Left renal pelvis (tissue), 4 donors: ENCODE data around the gene LCN15. TPM values are rescaled to one million over a fixed set of nuclear protein-coding genes. Genes with fewer than 3 reads are reported as not detected.
"Not testable (repeated sequence)": the region's sequence is repeated elsewhere in the genome, so short reads cannot be mapped to it uniquely, and the experiment has no call there.

Experiments
- DNase-seq, 4 donors: peaks; one replicate each; pipeline ENCODE4 v3.0.0-alpha.2; 2013; ENCODE audit warnings: low read depth in 4 of 4, low spot score in 3 of 4
- polyA plus RNA-seq, 4 donors: library from polyadenylated mRNA; unstranded; fragments of 120-200 nt; gene quantifications; one replicate each; pipeline ENCODE4 v1.2.1, GENCODE V29; 2013; ENCODE audit not compliant: insufficient read length in 4 of 4

Gene LCN15
- polyA plus RNA-seq, 4 donors, result 0.06 to 0.14 (median 0.07) TPM; not detected in 1

DNA sequence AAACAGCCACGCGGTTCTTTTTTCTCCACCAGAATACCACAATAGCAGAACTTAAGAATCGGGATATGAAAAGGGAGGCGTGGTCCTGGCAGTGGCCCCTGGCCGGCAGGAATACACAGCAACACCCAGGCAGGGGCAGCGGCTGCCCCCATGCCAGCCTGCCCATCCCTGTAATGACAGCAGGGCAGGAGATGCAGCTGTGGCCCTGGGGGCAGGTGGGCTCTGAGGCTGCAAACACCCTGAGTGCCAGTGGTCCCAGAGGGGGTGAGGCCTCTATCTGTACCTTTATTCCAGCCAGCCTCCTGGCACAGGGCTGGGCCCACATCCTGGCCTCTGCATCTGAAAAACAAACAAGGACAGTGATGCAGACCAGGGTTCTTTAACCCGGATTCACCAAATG, 39.5 kb downstream of the LCN15 start:
- no peak for DNase-seq

DNA sequence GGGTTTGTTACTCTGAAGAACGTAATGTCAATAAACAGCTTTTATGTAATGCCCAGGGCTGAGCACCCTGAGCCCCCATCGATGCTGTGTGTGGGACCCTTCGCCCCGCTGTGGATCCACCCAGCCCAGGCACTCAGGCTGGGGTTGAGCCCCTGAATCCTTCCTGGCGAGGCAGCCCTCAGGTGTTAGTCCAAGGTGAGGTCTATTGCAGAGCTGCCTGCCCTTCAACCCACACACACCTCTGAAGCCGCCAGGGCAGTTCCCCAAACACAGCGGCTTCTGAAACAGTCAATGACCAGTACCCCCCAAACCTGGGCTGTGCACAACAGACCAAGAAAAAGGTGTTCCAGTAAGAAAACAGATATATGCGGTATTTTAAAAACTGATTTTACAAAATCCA, 40.3 kb downstream of the LCN15 start:
- DNase-seq, result no peak

DNA sequence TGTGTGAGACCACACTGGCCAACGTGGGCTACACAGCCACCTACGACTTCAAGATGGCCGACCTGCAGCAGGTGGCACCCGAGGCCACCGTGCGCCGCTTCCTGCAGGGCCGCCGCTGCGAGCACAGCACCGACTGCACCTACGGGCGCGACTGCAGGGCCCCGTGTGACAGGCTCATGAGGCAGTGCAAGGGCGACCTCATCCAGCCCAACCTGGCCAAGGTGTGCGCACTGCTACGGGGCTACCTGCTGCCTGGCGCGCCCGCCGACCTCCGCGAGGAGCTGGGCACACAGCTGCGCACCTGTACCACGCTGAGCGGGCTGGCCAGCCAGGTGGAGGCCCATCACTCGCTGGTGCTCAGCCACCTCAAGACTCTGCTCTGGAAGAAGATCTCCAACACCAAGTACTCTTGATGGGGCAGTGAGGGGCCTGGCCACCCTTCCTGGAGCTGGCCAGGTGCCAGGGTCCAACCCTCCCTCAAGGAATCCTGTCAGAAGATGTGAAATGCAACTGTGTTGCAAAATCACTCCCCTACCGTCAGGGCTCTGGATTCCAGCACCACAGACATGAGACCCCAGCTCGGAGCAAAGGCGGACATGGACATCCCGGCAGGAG, 40.8 kb downstream of the LCN15 start:
- DNase-seq, result no peak

DNA sequence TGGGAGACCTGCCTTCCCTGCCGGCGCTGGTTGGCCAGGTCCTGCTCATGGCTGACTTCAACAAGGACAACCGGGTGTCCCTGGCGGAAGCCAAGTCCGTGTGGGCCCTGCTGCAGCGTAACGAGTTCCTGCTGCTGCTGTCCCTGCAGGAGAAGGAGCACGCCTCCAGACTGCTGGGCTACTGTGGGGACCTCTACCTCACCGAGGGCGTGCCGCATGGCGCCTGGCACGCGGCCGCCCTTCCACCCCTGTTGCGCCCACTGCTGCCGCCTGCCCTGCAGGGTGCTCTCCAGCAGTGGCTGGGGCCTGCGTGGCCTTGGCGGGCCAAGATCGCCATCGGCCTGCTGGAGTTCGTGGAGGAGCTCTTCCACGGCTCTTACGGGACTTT, 41.4 kb downstream of the LCN15 start:
- no peak for DNase-seq

DNA sequence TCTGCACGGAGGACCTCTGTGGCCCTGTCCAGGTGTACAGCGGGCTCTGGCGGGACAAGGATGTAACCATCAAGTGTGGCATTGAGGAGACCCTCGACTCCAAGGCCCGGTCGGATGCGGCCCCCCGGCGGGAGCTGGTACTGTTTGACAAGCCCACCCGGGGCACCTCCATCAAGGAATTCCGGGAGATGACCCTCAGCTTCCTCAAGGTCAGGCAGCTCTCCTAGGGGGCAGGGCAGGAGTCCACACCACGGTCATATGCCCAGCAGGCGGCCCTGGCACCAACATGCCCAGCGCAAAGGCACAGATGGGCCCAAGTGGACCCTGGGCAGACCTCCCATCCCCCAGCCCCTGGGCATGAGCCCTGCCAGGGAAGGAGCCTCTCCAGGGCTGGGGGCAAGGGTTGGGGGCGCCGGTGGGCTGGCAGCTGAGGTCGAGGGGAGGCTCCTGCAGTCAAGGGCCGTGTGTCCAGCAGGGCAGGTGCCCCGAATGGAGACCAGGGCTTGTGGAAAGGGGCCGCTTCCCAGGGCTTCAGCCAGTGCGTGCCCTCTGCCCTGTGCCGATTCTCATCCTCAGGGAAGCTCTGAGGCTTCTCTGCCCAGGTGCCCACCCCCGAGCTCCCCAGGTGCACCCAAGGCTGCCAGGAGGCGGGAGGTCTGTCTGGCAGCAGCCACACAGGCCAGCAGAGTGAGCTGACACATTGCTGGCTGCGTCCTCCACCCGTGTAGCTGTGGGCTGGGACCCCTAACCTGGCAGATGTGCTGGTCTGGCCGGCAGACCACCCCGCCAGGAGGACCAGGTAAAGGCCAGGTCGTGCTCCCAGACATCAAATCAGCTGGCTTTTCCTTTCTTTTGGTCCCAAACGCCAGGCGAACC, 42.0 kb downstream of the LCN15 start:
- DNase-seq, result no peak

DNA sequence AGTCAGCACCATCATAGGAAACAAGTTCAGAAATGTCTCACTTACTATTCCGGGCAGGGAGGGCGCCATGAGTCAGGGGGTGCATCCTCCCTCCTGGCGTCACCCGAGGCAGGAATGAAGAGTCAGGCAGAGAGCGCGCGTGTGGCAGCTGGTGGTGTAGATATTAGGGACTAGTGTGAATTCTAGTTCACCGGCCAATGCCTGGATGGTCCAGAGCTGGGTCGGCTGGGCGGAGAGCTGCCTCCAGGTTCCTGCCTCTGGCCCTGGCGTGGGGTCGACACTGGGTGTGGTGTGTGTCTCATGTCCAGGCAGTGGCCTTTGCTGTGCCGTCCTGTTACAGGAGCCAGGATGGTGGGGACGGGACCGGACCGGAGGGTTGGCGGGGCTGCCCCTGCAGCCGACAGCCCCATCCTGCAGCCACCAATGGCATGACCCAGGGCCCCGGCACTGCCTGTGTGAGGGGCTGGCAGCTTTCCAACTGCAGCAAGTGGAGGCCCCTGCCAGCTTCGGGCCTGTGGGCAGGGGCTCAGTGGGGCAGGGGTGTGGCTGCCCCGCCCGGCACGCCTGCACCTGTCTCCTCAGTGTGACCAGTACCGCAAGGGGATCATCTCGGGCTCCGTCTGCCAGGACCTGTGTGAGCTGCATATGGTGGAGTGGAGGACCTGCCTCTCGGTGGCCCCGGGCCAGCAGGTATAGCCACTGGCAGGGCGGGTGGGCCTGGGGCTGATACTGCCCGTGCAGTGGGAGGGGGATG, 42.8 kb downstream of the LCN15 start:
- DNase-seq, result no peak

DNA sequence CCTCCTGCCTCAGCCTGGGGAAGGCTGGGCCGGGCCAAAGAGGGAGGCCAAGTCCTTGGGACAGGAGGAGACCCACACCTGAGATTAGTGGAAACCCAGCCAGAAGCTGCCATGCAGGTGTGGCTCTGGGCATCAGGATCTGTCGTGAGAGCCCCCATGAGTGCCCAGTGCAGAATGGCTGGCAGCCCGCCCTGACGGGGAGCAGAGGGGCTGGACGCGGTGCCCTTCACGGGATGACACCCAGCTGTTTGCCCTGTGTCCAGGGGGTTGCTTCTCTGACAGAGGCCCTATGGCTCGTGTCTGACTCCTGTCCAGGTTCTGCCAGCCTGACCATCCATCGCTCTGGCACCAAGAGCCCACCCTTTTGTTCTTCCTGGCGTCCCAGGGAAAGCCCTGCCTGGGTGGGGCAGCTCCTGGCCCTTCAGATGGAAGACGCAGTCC, 43.4 kb downstream of the LCN15 start:
- no peak for DNase-seq

DNA sequence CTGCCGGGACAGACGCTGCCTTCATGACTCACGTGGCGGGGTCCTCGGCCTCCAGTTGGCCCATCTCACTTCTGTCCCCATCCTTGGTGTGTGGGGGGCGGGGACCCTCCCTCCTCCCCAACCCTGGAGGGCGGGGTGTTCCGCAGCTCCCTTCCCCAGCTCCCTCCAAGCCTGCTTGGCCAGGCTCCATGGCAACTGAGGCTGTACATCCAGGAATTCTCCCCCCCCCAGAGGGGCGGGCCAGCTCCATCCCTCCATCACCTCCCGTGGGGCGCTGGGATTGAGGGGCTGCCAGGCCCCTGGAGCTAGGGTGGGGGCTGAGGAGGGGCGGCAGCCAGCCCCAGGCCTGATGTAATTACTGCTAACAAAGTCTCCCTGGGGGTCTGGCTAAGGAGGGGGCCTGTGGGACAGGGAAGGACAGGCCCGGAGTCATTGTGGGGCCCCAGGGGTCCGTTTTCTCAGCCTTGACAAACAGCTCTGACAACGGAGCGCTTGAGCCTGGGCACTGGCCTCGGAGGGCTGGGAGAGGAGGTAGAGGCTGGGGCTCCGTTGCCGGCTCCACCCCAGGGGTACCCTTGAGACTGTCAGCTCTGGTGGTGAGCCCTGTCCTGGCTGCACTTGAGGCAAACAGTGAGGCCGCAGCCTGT, 43.9 kb downstream of the LCN15 start:
- DNase-seq, result no peak

DNA sequence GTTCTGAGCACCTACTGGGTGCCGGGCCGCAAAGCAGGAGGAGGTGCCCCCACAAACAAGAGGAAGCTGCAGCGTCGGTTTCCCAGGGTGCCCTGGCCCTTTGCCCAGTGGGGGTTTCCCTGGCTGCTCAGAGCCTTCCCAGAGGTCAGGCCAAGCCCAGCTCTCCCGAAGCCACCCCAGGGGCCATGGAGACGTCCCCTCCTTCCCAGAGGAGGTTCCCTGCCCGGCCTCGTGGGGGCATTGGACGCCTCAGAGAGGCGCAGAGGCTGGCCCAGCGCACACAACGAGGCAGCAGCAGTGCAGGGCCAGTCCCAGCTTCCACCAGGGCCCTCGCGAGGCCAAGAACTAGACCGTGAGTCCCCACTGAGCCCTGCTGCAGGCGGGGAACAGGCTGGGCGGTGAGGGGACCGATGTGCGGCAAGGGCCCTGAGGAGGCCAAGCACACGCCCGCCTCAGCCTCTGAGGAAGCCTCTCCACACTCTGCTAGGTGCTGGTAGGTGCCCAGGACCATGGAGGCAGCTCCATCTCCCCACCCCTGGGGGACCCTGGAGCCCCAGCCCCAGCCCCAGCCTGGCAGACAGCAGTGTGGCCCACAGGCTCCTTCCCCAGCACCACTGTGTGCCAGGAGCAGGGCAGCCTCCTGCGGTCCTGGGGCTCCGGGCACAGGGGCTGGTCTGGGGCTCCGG, 45.0 kb downstream of the LCN15 start:
- no peak for DNase-seq

DNA sequence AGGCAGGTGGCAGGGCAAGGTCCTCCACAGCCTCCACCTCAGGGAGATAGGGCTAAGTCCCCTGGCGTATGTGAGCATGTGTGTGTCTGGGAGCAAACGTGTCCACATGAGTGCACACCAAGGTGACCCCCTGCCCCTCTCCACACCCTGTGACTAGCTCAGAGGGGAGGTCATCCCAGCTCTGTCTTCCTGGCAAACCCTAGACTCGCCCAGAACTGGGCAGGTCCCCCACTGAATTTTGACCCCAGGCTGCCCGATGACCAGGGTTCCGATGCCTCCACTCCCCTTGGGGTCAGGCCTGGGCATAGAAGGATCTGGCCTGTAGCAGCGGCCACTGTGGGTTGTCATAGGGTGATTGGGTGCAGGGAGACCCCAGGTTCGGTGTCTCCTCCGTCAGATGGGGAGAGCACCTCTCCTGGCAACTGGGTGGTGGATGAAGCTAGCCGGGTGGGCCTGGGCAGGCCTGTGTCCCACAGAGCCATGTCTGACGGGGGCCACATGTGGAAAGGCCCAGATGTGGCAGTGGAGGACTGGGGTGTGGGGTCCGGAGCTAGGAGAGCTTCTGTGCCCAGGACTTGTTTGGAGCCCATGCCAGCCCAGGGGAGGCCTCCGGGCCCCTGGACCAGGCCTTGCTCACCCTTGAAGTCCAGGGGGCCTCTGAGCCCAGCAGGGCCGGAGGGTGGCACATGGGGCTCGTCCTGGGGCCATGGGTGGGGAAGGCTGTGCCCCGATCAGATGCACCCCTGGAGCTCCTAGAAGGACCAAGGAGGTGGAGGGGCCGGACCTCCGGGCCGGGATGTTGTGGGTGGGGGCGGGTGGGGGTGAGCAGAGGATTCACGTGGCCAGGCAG, 45.7 kb downstream of the LCN15 start:
- no peak for DNase-seq

DNA sequence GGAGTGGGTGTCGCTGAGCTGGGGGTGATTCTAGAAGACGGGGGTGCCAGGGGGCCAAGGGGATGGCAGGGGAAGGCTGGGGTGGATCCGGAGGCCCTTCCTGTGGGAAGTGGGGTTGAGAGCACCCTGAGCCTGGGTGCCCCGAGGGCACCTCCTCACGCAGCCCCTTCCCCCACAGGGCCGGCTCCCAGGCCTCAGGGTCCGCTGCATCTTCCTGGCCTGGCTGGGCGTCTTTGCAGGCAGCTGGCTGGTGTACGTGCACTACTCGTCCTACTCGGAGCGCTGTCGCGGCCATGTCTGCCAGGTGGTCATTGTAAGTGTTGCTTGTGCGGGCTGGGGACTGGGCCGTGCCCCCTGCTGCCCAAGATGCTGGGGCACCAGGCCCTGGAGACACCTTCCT, 46.9 kb downstream of the LCN15 start:
- no peak for DNase-seq

DNA sequence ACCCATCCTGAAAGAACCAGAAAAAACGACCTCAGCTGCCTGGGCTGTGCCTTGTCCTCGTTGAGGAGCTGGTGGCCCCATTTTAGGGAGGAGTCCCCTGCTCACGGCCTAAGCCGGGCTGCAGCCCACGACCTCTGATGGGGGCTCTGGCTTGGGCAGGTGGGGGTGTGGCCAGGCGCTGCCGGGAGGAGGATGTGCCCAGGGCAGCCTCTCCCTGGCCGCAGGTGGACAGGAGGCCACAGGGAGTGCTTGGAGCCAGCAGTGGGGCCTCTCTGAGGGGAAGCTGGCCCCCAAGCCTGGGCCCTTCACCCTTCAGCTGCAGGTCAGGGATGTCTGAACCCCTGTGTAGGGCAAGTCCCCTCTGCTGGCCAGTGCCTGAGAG, 49.4 kb downstream of the LCN15 start:
- DNase-seq, result no peak

DNA sequence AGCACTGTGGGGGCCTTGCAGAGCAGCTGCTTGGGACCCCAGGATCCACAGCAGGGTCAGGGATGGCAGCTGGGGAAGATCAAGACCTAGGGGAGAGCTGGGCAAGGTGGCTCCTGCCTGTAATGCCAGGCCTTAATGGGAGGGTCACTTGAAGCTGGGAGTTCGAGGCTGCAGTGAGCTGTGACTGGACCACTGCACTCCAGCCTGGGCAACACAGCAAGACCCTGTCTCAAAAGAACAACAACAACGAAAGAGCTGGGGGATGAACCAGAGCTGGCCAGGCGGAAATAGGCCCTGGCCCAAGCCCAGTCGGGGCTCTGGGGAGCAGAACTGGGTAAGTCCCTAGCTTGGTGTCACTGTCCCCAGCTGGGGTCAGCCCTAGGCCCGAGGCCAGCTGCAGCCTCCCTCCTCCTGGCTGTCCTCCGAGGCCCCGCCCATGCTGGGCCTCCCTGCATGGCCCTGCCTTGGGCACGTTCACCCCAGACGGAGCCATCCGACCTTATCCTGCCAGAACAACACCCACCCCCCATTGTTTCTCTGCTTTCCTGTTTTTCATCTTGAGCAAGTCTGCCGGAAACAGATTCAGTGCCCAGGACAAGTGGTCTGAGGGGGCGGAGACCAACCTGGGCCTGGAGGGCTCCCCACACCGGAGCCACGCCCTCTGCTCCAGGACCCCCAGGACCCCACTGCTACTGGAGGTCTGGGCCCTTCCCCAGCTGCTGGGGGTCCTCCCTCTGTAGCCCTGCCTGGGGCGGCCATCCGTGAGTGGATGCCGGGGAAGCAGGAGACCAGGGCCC, 50.0 kb downstream of the LCN15 start:
- no peak for DNase-seq

DNA sequence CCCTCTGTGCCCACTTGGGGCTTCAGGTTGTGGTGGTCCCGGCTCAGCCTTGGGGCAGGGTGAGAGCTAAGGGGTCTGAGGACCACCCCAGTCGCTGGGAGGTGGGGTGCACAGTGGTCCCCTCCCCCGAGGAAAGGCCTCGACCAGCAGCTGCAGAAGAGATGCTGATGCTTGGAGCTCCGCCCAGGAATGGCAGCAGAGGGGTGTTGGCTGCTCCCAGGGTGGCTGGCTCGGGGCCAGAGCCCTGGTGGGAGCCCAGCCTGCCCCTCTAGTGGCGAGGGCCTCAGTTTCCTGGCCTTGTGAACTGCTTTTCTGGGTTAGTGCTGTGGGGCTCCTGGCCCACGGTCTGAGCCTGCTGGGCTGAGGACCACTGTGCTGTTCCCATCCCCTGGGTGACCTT, 50.8 kb downstream of the LCN15 start:
- no peak for DNase-seq

DNA sequence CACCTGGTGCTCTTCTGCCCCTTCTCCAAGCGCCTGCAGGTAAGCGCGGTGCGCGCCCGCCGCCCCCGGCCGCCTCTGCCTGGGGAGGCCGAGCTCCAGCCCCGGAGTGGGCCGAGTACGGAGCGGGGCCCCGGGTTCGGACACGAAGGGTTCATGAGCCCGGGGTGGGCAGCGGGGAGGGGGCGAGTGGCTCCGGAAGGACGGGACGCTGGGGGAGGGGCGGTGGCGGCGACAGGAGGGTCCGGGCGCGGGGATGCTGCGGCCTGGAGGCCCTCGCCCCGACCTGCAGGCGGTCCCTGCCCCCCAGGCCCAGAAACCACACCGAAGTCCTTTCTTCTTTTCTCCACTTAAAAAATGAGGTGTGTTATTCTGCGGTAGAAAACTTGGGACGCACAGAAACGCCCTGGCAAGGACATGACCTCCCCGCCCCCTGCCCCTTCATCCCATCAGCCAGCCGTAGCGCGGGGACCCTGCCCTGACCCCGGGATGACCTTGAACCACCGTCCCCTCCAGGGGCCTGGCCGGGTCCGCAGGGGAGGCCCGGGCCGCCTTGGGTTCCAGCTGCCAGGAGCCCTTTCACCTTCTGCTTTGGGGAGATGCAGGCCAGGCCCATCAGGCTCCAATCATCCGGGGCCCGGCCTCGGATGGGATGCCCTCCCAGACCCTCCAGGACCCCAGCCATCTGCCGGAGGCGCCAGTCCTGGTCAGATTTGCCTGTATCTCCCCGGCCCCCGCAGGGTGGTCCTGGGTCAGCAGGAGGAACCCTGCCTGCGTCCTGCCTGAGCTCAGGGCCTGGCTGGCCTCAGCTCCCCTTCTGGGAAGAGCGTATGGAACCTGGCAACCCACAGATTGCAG, 51.4 kb downstream of the LCN15 start:
- DNase-seq, result no peak

DNA sequence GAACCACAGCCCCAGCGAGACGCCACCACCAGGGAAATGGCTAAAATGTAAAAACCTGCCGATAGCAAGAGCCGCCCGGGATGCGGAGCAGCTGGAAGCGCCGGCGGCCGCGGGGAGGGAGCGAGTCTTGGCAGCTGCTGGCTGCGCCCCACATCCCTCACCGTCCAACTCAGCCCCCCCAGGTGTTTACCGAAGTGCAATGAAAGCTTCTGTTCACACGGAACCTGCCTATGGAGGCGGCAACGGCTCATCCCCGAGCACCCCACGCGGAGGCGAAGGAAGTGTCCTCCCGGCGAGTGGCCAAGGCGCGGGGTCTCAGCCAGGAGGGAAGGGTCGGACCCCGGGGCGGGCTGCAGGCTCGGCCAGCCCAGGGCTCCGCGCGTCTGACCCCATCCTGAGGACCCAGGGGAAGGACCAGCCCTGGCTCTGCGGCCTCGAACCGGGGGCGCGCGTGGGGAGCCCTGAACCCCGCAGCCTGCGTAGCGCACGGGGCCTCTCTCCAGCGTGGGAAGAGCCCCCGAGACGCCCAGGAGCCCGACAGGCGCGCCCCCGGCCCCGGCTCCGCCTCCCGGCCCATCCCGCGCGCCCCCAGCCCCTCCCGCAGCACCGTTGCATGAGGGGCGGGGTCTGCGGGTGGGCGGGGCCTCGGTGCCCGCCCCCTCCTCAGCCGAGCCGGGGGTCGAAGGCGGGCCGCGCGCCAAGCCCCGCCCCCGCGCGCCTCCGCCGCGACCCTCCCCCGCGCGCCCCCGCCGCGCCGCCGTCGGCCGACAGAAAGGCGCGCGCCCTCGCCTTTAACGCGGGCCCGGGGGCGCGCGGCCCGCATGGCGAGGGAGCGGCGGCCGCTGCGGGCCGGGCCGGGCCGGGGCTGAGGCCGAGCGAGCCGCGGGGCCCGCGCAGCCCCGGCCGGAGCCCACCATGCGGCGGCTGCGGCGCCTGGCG, 52.3 kb downstream of the LCN15 start, which contains the start of gene DIPK1B:
Gene DIPK1B (plus strand): TSS at position 822 of the 939 bp plus-strand sequence. CDS start 94 bp downstream, at position 916.
- no peak for DNase-seq

DNA sequence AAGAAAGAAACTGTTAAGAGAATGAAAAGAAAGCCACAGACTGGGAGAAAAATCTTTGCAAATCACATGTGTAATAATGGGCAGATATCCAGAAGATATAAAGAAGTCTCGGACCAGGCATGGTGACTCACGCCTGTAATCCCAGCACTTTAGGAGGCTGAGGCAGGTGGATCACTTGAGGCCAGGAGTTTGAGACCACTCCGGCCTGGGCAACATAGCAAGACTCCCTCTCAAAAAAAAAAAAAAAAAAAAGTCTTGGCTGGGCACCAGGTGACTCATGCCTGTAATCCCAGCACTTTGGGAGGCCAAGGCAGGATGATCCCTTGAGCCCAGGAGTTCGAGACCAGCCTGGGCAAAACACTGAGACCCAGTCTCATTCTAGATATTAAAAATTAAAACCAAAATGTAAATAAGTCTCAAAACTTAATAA, 53.1 kb downstream of the LCN15 start:
- DNase-seq, result not testable (repeated sequence)
